GM12873 (cell line): ENCODE measurements around the gene EIF1B.

ENCODE experiments used
- TF ChIP-seq, protein P1 (sequence below): IDR thresholded peaks from 2 replicates; pipeline ENCODE4 v1.5.1; 2012; ENCODE audit warnings: low read depth, mild to moderate bottlenecking, moderate library complexity, low read length, control low read depth; ENCODE audit not compliant: insufficient read depth; ENCODE audit errors: missing control alignments

Gene EIF1B

DNA sequence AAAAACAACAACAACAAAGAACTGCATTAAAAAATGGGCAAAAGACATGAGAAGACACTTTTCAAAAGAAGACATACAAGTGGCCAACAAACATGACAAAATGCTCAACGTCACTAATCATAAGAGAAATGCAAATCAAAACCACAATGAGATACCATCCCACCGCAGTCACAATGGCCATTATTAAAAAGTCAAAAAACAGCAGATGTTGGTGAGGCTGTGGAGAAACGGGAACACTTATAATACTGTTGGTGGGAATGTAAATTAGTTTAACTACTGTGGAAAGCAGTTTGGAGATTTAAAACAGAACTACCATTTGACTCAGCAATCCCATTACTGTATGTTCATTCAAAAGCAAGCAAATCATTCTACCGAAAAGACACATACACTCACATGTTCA lies 15.1 kb downstream of the EIF1B start:
- TF ChIP-seq, protein P1, sequence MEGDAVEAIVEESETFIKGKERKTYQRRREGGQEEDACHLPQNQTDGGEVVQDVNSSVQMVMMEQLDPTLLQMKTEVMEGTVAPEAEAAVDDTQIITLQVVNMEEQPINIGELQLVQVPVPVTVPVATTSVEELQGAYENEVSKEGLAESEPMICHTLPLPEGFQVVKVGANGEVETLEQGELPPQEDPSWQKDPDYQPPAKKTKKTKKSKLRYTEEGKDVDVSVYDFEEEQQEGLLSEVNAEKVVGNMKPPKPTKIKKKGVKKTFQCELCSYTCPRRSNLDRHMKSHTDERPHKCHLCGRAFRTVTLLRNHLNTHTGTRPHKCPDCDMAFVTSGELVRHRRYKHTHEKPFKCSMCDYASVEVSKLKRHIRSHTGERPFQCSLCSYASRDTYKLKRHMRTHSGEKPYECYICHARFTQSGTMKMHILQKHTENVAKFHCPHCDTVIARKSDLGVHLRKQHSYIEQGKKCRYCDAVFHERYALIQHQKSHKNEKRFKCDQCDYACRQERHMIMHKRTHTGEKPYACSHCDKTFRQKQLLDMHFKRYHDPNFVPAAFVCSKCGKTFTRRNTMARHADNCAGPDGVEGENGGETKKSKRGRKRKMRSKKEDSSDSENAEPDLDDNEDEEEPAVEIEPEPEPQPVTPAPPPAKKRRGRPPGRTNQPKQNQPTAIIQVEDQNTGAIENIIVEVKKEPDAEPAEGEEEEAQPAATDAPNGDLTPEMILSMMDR: no peak

DNA sequence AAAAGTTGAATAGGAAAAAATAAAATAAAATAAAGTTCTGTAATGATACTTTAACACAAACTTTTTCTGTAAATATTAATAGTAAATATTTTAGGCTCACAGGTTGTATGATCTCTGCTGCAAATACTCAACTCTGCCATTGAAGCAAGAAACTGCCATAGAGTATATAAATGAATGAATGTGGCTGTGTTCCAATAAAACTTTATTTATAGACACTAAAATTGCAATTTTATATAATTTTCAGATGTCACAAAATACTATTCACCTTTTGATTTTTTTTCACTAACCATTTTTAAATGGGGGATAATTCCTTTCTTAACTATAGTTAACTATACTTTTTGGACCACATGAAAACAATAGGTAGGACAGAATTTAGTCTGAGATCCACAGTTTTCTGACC lies 16.0 kb downstream of the EIF1B start:
- TF ChIP-seq, protein P1: no peak

DNA sequence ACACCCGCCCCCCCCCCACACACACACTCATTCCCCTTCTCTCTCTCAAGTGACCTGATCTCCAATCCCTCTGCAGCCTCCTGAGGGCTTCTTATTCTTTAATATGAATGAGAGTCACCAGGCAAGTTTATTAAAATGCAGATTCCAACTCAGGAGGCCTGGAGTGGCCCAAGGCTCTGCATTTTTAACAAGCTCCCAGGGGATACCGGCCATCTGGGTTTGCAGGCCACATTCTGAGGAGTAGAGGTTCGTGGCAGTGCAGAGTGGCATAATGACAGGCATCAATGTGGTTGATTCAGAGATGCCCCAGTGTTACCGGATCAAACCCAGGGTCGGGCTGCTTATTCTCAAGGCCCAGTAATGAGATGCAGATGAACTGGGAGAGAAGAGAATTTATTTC lies 18.9 kb downstream of the EIF1B start:
- TF ChIP-seq, protein P1: no peak

DNA sequence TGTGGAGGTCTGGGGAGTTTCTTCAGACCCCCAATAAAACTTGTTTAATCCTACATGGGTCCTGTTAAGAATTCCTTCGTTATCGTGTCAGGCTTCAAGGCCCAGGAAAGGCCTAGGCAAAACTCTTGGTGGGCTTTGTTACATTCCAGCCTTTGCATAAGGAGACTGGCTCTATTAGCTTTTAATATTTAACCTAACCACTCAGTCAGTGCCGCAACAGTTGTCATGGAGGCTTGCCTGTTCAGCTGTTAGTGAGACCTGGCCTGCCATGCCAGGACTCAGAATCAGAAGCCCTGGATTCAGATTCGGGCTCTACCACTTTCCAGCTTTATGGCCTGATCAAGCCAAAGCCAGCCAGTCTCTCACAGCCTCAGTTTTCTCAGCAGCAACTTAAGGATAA lies 19.6 kb downstream of the EIF1B start:
- TF ChIP-seq, protein P1: no peak

DNA sequence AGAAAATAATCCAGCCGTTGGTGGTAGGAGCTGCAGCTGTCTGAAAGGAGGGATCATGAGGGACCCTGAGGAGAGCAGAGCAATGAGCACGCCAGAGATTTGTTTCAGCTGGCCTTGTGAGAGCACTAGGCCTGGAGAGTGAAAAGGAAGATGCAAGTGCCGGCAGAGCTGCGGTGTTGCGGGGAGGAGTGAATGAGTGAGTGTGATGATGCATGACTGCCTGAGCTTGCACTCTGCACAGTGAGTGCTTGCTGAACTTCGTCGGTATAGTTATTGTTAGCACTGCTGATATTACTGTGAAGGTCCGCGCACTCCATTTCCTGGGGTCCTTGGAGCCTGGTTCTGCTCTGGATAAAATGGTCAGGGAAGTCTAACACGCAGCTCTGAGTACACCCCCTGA lies 23.2 kb downstream of the EIF1B start:
- TF ChIP-seq, protein P1: no peak

DNA sequence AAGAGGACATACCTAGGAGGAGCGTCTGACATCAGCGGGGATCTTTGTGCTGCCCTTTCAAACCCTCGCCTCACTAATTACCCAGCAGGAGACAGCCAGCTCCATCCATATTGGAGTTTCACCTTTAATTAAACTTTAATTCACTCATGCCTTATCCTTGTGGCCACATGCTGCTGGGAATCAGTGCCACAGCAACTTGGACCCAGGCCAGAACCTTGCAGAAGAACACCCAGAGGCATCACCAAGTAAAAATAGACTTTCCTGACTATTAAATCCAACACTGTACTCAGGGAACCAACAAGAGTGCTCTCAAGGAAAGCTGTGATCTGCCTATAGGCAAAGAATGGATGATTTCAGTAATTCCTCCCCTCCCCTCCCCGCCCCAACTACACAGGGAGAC lies 23.9 kb downstream of the EIF1B start:
- TF ChIP-seq, protein P1: no peak

DNA sequence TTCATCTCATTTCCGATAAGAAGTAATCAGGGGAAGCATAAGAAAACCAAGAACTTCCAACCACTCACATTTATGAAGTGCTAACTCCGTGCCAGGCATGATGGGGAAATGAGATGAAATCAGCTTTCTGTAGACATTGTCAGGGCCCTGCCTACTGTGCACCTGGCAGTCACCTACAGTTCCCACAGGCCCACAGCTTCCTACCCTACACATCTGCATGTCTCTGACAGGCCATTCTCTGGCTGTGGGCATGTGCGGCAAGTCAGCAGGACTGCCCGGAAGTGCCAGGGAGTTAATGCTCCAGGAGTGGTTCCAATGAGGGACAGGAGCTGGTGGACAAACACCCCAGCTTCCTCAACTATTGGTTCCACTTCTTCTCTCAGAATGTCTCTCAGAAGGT lies 24.3 kb downstream of the EIF1B start:
- TF ChIP-seq, protein P1: no peak
